GM23248 (cell line): Measurements from ENCODE around the gene P3H4.
"Not testable (repeated sequence)": the region's sequence is repeated elsewhere in the genome, so short reads cannot be mapped to it uniquely, and the experiment has no call there.

Source experiments
- EZH2 ChIP-seq: fragments of 200-600 bp; sonication (generic); IDR thresholded peaks from 2 replicates; pipeline ENCODE4 v1.6.1; 2018; ENCODE audit warnings: antibody characterized with exemption, mild to moderate bottlenecking; ENCODE audit not compliant: insufficient read depth, poor library complexity, severe bottlenecking
- EZH2phosphoT487 ChIP-seq: fragments of 200-600 bp; sonication (generic); IDR thresholded peaks from 2 replicates; pipeline ENCODE4 v1.6.1; 2018; ENCODE audit warnings: antibody characterized with exemption, moderate library complexity, mild to moderate bottlenecking, low read depth; ENCODE audit not compliant: insufficient read depth

DNA sequence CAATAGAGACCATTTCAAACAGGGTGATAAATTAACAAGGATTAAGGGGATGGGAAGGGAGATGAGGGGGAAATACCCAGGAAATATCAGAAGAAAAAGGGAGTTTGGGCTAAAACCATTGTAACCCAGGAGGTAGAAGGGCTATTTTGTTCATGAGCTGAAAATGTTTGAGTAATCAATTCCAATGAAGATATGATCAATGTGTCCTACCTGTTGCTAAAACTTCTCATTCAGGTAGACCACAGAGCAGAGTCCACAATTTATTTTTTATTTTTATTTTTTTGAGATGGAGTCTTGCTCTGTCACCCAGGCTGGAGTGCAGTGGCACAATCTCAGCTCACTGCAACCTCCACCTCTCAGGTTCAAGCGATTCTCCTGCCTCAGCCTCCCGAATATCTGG, 27.7 kb upstream of the P3H4 start:
- TF ChIP-seq EZH2phosphoT487, EZH2: not testable (repeated sequence)
